ENCODE results near the gene SAPCD1.

- TF ChIP-seq EZH2 (IDR thresholded peaks at IDR 0.05; ENCODE audit: insufficient read depth, poor library complexity, severe bottlenecking) (no peak), EZH2phosphoT487 (IDR thresholded peaks at IDR 0.05; ENCODE audit: insufficient read depth, low read depth) (no peak)
These were observed 15.2 kb downstream of the SAPCD1 start for GRCh38 chr6:31777667-31778050.
